Fibroblast of villous mesenchyme (primary cell): ENCODE data around the gene GRK4. TPM values are rescaled to one million over a fixed set of nuclear protein-coding genes. Genes with fewer than 3 reads are reported as not detected.
A peak's percentile ranks its signal among the peaks of the same experiment; 100 is the strongest.
"Not testable (repeated sequence)": the region's sequence is repeated elsewhere in the genome, so short reads cannot be mapped to it uniquely, and the experiment has no call there.

Experiments used
- DNase-seq: peaks from one replicate; pipeline ENCODE4 v3.0.0-alpha.2; 2010; ENCODE audit warnings: low read depth
- H3K4me3 ChIP-seq: 2 replicates; pipeline ENCODE4 v1.5.1; 2011; ENCODE audit warnings: low read depth, mild to moderate bottlenecking, low read length
- CTCF ChIP-seq: IDR thresholded peaks from 2 replicates; pipeline ENCODE4 v1.5.1; 2012; ENCODE audit warnings: low read depth, mild to moderate bottlenecking, low read length; ENCODE audit not compliant: insufficient read depth
- total RNA-seq: library from RNA; depleted of rRNA; stranded (reverse); fragments of >200 nt; gene quantifications from 2 replicates; pipeline ENCODE4 v1.2.3, GENCODE V29; 2012

GRK4 gene
- total RNA-seq, 1 donor, result 7.3 TPM

- no peak for TF ChIP-seq CTCF
- peak; percentile 86 for DNase-seq
- H3K4me3 ChIP-seq, result no peak overlapping the region
Observed at GRCh38 chr4:3044870-3045819, 81.8 kb downstream of the GRK4 start.

DNA sequence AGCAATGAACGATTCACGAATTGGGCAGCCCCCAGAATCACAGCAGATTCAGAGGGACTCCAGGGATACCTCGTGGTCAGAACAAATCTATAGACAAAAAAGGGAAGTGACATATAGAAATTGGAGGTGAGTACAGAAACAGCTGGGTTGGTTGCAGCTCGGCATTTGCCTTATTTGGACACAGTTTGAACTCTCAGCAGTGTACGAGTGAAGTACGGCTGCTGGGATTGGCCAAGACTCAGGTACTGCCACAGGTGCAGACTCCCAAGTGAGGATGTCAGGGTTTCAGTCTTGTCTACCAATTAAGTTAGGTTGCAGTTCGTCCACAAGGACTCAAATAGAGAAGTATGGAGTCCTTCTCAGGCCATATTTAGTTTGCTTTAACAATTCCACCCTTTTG, 82.8 kb downstream of the GRK4 start:
- no peak overlapping the region for H3K4me3 ChIP-seq
- no peak for TF ChIP-seq CTCF

GRCh38 chr4:3046623-3047022, 83.3 kb downstream of the GRK4 start:
- no peak for TF ChIP-seq CTCF
- DNase-seq, result no peak
- H3K4me3 ChIP-seq, result no peak overlapping the region

More for the DNA sequence above, 82.8 kb downstream of the GRK4 start:
- DNase-seq, result no peak

GRCh38 chr4:3047464-3048286, 84.3 kb downstream of the GRK4 start:
- DNase-seq, result peak; percentile 56
- TF ChIP-seq CTCF, result peak; percentile 80
- H3K4me3 ChIP-seq, result no peak overlapping the region

GRCh38 chr4:3051141-3051897, 87.9 kb downstream of the GRK4 start:
- DNase-seq, H3K4me3 ChIP-seq: not testable (repeated sequence)

DNA sequence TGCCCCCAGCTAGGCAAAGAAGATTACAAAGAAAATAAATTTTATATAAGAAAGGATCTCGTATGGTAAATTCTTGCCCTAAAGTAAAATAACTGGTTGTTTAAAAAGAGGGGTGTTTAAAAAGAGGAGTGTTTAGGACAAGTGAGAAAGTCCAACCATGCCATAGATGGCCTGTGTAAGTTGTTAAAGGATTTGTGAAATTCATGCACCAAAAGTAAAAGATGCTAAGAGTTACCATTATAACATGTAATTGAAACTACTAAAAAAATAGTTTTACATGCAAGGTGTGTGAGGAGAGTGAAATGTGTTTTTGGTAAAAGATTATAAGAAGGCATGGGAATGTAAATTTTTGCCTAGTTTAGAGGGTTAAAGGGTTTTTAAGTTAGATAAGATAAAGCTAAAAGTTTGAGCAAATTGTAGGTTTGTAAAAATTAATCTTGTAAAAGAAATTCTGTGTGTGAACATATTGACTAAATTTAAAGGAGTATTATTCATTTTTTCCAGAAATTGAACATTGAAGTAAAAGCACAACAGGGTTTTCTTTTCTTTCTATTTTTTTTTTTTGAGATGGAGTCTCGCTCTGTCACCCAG, 90.9 kb downstream of the GRK4 start:
- no peak for TF ChIP-seq CTCF
- no peak overlapping the region for H3K4me3 ChIP-seq
- DNase-seq, result no peak
